ENCODE measurements around the gene UHRF1. TPM values are rescaled to one million over a fixed set of nuclear protein-coding genes. Genes with fewer than 3 reads are reported as not detected.
A peak's percentile ranks its signal among the peaks of the same experiment; 100 is the strongest.

Gene UHRF1
- total RNA-seq, 1 donor from 2014 or later = 16.8 TPM

- no peak overlapping the region for H3K4me3 Mint-ChIP-seq (ENCODE audit: unreplicated experiment)
- no peak for TF ChIP-seq CTCF (IDR thresholded peaks at IDR 0.05; ENCODE audit: unreplicated experiment)
- no peaks in the 10 kb centered on the region for H3K27me3 Mint-ChIP-seq (ENCODE audit: unreplicated experiment)
- no peak overlapping the region for H3K27ac Mint-ChIP-seq (ENCODE audit: unreplicated experiment)
- H3K36me3 Mint-ChIP-seq (ENCODE audit: low read depth, unreplicated experiment) = peaks cover 7% of the 10 kb centered on the region
- no peaks in the 10 kb centered on the region for H3K4me1 Mint-ChIP-seq (ENCODE audit: unreplicated experiment)
- no peak for DNase-seq (ENCODE audit: low spot score)
- no peaks in the 10 kb centered on the region for H3K9me3 Mint-ChIP-seq (ENCODE audit: unreplicated experiment)
Measured at GRCh38 chr19:4996701-4997100, 87.4 kb downstream of the UHRF1 start.

- no peak overlapping the region for H3K4me3 Mint-ChIP-seq (ENCODE audit: unreplicated experiment)
- no peaks in the 10 kb centered on the region for H3K27me3 Mint-ChIP-seq (ENCODE audit: unreplicated experiment)
- H3K9me3 Mint-ChIP-seq (ENCODE audit: unreplicated experiment) = no peaks in the 10 kb centered on the region
- no peaks in the 10 kb centered on the region for H3K4me1 Mint-ChIP-seq (ENCODE audit: unreplicated experiment)
- peaks cover 7% of the 10 kb centered on the region for H3K36me3 Mint-ChIP-seq (ENCODE audit: low read depth, unreplicated experiment)
- TF ChIP-seq CTCF (IDR thresholded peaks at IDR 0.05; ENCODE audit: unreplicated experiment) = no peak
- no peak for DNase-seq (ENCODE audit: low spot score)
- H3K27ac Mint-ChIP-seq (ENCODE audit: unreplicated experiment) = no peak overlapping the region
Measured at GRCh38 chr19:4997297-4997696, 88.0 kb downstream of the UHRF1 start.

- TF ChIP-seq CTCF (IDR thresholded peaks at IDR 0.05; ENCODE audit: unreplicated experiment) = no peak
- H3K36me3 Mint-ChIP-seq (ENCODE audit: low read depth, unreplicated experiment) = peaks cover 4% of the 10 kb centered on the region
- peaks cover 2% of the 10 kb centered on the region for H3K27me3 Mint-ChIP-seq (ENCODE audit: unreplicated experiment)
- DNase-seq (ENCODE audit: low spot score) = no peak
- no peaks in the 10 kb centered on the region for H3K4me1 Mint-ChIP-seq (ENCODE audit: unreplicated experiment)
- H3K27ac Mint-ChIP-seq (ENCODE audit: unreplicated experiment) = no peak overlapping the region
- H3K4me3 Mint-ChIP-seq (ENCODE audit: unreplicated experiment) = peak overlapping the region; percentile 17
- no peaks in the 10 kb centered on the region for H3K9me3 Mint-ChIP-seq (ENCODE audit: unreplicated experiment)
Measured at GRCh38 chr19:5000120-5000611, 90.9 kb downstream of the UHRF1 start.

GRCh38 chr19:5001615-5002014 lies 92.3 kb downstream of the UHRF1 start:
- DNase-seq (ENCODE audit: low spot score) = peak; percentile 65
- no peaks in the 10 kb centered on the region for H3K4me1 Mint-ChIP-seq (ENCODE audit: unreplicated experiment)
- peaks cover 7% of the 10 kb centered on the region for H3K36me3 Mint-ChIP-seq (ENCODE audit: low read depth, unreplicated experiment)
- no peak overlapping the region for H3K27ac Mint-ChIP-seq (ENCODE audit: unreplicated experiment)
- H3K4me3 Mint-ChIP-seq (ENCODE audit: unreplicated experiment) = no peak overlapping the region
- no peaks in the 10 kb centered on the region for H3K9me3 Mint-ChIP-seq (ENCODE audit: unreplicated experiment)
- peaks cover 4% of the 10 kb centered on the region for H3K27me3 Mint-ChIP-seq (ENCODE audit: unreplicated experiment)
- peak; percentile 66 for TF ChIP-seq CTCF (IDR thresholded peaks at IDR 0.05; ENCODE audit: unreplicated experiment)

- no peaks in the 10 kb centered on the region for H3K9me3 Mint-ChIP-seq (ENCODE audit: unreplicated experiment)
- H3K36me3 Mint-ChIP-seq (ENCODE audit: low read depth, unreplicated experiment) = peaks cover 5% of the 10 kb centered on the region
- H3K4me1 Mint-ChIP-seq (ENCODE audit: unreplicated experiment) = peaks cover under 1% of the 10 kb centered on the region
- TF ChIP-seq CTCF (IDR thresholded peaks at IDR 0.05; ENCODE audit: unreplicated experiment) = no peak
- H3K4me3 Mint-ChIP-seq (ENCODE audit: unreplicated experiment) = no peak overlapping the region
- H3K27ac Mint-ChIP-seq (ENCODE audit: unreplicated experiment) = no peak overlapping the region
- DNase-seq (ENCODE audit: low spot score) = no peak
- H3K27me3 Mint-ChIP-seq (ENCODE audit: unreplicated experiment) = peaks cover 5% of the 10 kb centered on the region
Measured at GRCh38 chr19:5002143-5002542, 92.8 kb downstream of the UHRF1 start.
